Gastroesophageal sphincter (tissue), 4 donors: ENCODE results near the gene LRRC8C. TPM values are rescaled to one million over a fixed set of nuclear protein-coding genes. Genes with fewer than 3 reads are reported as not detected.

Source experiments
- ATAC-seq: fragments of 150-250 bp; one replicate; pipeline ENCODE4 v1.9.1; 2016; ENCODE audit warnings: mild to moderate bottlenecking, moderate library complexity
- H3K27ac ChIP-seq, 4 donors: fragments of 200-600 bp; sonication (generic) in 3 of 4; 1 replicate in 3 of 4; 2 replicates in 1 of 4; pipeline ENCODE4 v1.5.1; 2016 to 2019
- H3K27me3 ChIP-seq: fragments of 200-600 bp; sonication (generic); one replicate; pipeline ENCODE4 v1.5.1; 2019
- H3K36me3 ChIP-seq, 2 donors: fragments of 200-600 bp; sonication (generic); one replicate each; pipeline ENCODE4 v1.5.1; 2019; ENCODE audit warnings: control low read depth in 1 of 2
- H3K4me1 ChIP-seq, 3 donors: fragments of 200-600 bp; sonication (generic); 1 replicate in 2 of 3; 2 replicates in 1 of 3; pipeline ENCODE4 v1.5.1; 2016 to 2019; ENCODE audit warnings: control low read depth in 2 of 3
- H3K4me3 ChIP-seq, 2 donors: fragments of 200-600 bp; sonication (generic); one replicate each; pipeline ENCODE4 v1.5.1; 2019; ENCODE audit warnings: mild to moderate bottlenecking in 1 of 2, moderate library complexity in 1 of 2
- H3K9me3 ChIP-seq, 3 donors: fragments of 200-600 bp; sonication (generic); one replicate each; pipeline ENCODE4 v1.5.1; 2017 to 2019; ENCODE audit warnings: control low read depth in 2 of 3
- CTCF ChIP-seq, 4 experiments: fragments of 200-600 bp in 2 of 4; fragments of 450-650 bp in 2 of 4; sonication (generic) in 1 of 4; IDR thresholded peaks; one replicate each; pipeline ENCODE4 v1.5.1; 2017 to 2019; ENCODE audit warnings: antibody characterized with exemption in 4 of 4, mild to moderate bottlenecking in 2 of 4, moderate library complexity in 2 of 4
- EP300 ChIP-seq: sonication (generic); formaldehyde crosslinking; IDR thresholded peaks from one replicate; pipeline ENCODE4 v1.6.1; 2017; ENCODE audit warnings: antibody characterized with exemption, mild to moderate bottlenecking
- POLR2A ChIP-seq, 2 donors: fragments of 450-650 bp; IDR thresholded peaks; one replicate each; pipeline ENCODE4 v1.6.1; 2017; ENCODE audit warnings: antibody characterized with exemption in 2 of 2, mild to moderate bottlenecking in 2 of 2, moderate library complexity in 1 of 2
- POLR2AphosphoS5 ChIP-seq: sonication (generic); formaldehyde crosslinking; IDR thresholded peaks from one replicate; pipeline ENCODE4 v1.6.1; 2017; ENCODE audit warnings: antibody characterized with exemption
- WGBS, 2 donors: methylation state at CpG; one replicate each; pipeline ENCODE4 v1.1.5; 2018; ENCODE audit warnings: low coverage in 1 of 2; 5-methylcytosine and 5-hydroxymethylcytosine counted together
- total RNA-seq, 4 donors: library from RNA; depleted of rRNA; stranded (reverse); fragments of >200 nt; gene quantifications; one replicate each; pipeline ENCODE4 v1.1.0, GENCODE V29; 2016

Gene LRRC8C
- total RNA-seq, 4 donors from 2014 or later, result 5.4 to 9.6 (median 6.2) TPM

GRCh38 chr1:89732643-89733222, 99.8 kb downstream of the LRRC8C start:
- Histone ChIP-seq H3K9me3 (no peaks in the 10 kb centered on the region), H3K4me3 (no peak overlapping the region), H3K36me3 (no peaks in the 10 kb centered on the region), H3K27ac (no peak overlapping the region), H3K4me1 (peaks cover 0 to 6% (median 3%) of the 10 kb centered on the region in 3 donors), H3K27me3 (no peaks in the 10 kb centered on the region)
- no peak for ATAC-seq
- no peak for TF ChIP-seq POLR2AphosphoS5
- TF ChIP-seq CTCF (IDR thresholded peaks at IDR 0.05), result no peak
- no peak for TF ChIP-seq EP300
- WGBS, 2 donors, result 64 to 69% methylated on average over 2 to 3 of the region's 3 CpGs

GRCh38 chr1:89733748-89734147, 100.8 kb downstream of the LRRC8C start:
- Histone ChIP-seq H3K4me3 (no peak overlapping the region), H3K4me1 (peaks cover 0 to 6% (median 3%) of the 10 kb centered on the region in 3 donors), H3K27me3 (no peaks in the 10 kb centered on the region), H3K36me3 (no peaks in the 10 kb centered on the region), H3K27ac (no peak overlapping the region), H3K9me3 (no peaks in the 10 kb centered on the region)
- no peak for ATAC-seq
- WGBS, 2 donors, result 74 to 83% methylated on average over 4 of the region's 4 CpGs
- TF ChIP-seq CTCF (IDR thresholded peaks at IDR 0.05) (no peak), POLR2A (IDR thresholded peaks at IDR 0.05) (no peak), EP300 (no peak), POLR2AphosphoS5 (no peak)

GRCh38 chr1:89734442-89734841, 101.5 kb downstream of the LRRC8C start:
- no peak for ATAC-seq
- no peaks in the 10 kb centered on the region for H3K36me3 ChIP-seq
- no peaks in the 10 kb centered on the region for H3K27me3 ChIP-seq
- peaks cover 0 to 6% (median 3%) of the 10 kb centered on the region in 3 donors for H3K4me1 ChIP-seq
- no peak overlapping the region for H3K4me3 ChIP-seq
- TF ChIP-seq POLR2AphosphoS5, result no peak
- no peak for TF ChIP-seq POLR2A (IDR thresholded peaks at IDR 0.05)
- TF ChIP-seq CTCF (IDR thresholded peaks at IDR 0.05), result no peak
- TF ChIP-seq EP300, result no peak
- H3K27ac ChIP-seq, result no peak overlapping the region
- 57 to 100% methylated on average over 1 to 3 of the region's 3 CpGs for WGBS, 2 donors
- H3K9me3 ChIP-seq, result no peaks in the 10 kb centered on the region

GRCh38 chr1:89735479-89735878, 102.6 kb downstream of the LRRC8C start:
- Histone ChIP-seq H3K27ac (no peak overlapping the region), H3K4me3 (no peak overlapping the region), H3K36me3 (no peaks in the 10 kb centered on the region), H3K4me1 (peaks cover 0 to 6% (median 3%) of the 10 kb centered on the region in 3 donors), H3K9me3 (no peaks in the 10 kb centered on the region), H3K27me3 (no peaks in the 10 kb centered on the region)
- no peak for ATAC-seq
- TF ChIP-seq CTCF (IDR thresholded peaks at IDR 0.05), result no peak
- no peak for TF ChIP-seq EP300
- no peak for TF ChIP-seq POLR2AphosphoS5
- no peak for TF ChIP-seq POLR2A (IDR thresholded peaks at IDR 0.05)
- WGBS, 2 donors, result 0 to 13% methylated on average over 1 of the region's 1 CpG

- peaks cover 0 to 6% (median 3%) of the 10 kb centered on the region in 3 donors for H3K4me1 ChIP-seq
- no peaks in the 10 kb centered on the region for H3K36me3 ChIP-seq
- 82 to 98% methylated on average over 5 of the region's 5 CpGs for WGBS, 2 donors
- H3K9me3 ChIP-seq, result no peaks in the 10 kb centered on the region
- no peak for TF ChIP-seq POLR2AphosphoS5
- no peak overlapping the region for H3K4me3 ChIP-seq
- no peak overlapping the region for H3K27ac ChIP-seq
- no peaks in the 10 kb centered on the region for H3K27me3 ChIP-seq
- no peak for ATAC-seq
Observed at GRCh38 chr1:89736937-89737733, 104.2 kb downstream of the LRRC8C start.
